ENCODE data around the gene TAF4B.
"Not testable (repeated sequence)": the region's sequence is repeated elsewhere in the genome, so short reads cannot be mapped to it uniquely, and the experiment has no call there.

Gene TAF4B

DNA sequence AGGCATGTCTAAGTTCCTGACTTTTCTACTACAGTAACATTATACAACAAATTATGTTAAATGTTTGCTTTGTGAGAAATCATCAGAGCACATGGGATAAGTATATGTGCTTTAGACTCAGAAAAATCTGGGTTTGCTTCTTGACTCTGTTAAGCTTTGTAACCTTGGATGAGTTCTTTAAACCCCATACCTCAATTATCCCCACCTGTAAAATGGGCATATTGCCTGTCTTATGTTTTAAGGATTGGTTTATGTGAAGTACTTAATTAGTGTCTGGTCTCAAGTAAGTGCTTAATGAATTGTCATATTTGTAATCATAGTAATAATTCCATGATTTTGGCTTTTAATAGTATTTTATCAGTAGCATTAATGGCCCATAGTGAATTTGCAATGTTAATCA is 135.8 kb downstream of the TAF4B start:
- no peak for DNase-seq (ENCODE audit: insufficient read length, low spot score)
- no peak for FAIRE-seq

DNA sequence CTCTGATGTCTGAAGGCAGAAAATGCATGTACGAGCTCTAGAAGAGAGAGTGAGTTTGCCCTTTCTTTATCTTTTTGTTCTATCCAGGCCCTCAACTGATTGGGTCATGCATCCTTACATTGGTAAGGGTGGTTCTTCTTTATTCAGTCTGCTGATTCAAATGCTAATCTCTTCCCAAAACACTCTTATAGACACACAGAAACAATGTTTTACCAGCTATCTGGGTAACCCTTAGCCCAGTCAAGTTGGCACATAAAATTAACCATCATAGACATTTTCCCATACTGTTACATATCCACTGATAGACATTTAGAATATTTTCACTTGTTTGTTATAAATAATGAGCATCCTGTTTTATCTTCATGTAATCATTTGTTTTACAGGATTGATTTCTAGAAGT is 141.2 kb downstream of the TAF4B start:
- no peak for DNase-seq (ENCODE audit: insufficient read length, low spot score)
- TF ChIP-seq, protein P1, sequence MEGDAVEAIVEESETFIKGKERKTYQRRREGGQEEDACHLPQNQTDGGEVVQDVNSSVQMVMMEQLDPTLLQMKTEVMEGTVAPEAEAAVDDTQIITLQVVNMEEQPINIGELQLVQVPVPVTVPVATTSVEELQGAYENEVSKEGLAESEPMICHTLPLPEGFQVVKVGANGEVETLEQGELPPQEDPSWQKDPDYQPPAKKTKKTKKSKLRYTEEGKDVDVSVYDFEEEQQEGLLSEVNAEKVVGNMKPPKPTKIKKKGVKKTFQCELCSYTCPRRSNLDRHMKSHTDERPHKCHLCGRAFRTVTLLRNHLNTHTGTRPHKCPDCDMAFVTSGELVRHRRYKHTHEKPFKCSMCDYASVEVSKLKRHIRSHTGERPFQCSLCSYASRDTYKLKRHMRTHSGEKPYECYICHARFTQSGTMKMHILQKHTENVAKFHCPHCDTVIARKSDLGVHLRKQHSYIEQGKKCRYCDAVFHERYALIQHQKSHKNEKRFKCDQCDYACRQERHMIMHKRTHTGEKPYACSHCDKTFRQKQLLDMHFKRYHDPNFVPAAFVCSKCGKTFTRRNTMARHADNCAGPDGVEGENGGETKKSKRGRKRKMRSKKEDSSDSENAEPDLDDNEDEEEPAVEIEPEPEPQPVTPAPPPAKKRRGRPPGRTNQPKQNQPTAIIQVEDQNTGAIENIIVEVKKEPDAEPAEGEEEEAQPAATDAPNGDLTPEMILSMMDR (IDR thresholded peaks at IDR 0.05; ENCODE audit: insufficient read depth, missing control alignments): no peak
- FAIRE-seq: no peak

More for the DNA sequence above, 135.8 kb downstream of the TAF4B start:
- TF ChIP-seq, protein P1 (IDR thresholded peaks at IDR 0.05; ENCODE audit: insufficient read depth, missing control alignments): no peak

DNA sequence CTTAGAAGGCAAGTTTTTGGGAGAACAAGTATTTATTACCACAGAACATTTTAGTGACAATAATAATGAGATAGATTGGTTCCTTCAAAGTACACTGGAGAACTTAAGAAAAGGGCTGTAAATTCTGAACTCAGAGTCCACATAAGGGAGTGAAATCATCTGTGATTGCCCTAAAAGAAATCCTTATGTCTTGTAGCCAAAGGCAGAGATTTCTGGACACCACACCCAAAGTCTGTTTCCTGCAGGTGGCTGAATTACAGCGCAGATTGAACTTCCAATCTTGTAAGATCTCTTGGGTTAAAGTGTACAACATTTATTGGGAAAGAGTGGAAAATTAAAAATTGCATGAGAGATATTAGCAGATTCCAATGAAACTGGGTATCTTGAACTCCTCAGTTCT is 143.8 kb downstream of the TAF4B start:
- TF ChIP-seq, protein P1 (IDR thresholded peaks at IDR 0.05; ENCODE audit: insufficient read depth, missing control alignments): no peak
- DNase-seq (ENCODE audit: insufficient read length, low spot score) (no peak), FAIRE-seq (no peak)

DNA sequence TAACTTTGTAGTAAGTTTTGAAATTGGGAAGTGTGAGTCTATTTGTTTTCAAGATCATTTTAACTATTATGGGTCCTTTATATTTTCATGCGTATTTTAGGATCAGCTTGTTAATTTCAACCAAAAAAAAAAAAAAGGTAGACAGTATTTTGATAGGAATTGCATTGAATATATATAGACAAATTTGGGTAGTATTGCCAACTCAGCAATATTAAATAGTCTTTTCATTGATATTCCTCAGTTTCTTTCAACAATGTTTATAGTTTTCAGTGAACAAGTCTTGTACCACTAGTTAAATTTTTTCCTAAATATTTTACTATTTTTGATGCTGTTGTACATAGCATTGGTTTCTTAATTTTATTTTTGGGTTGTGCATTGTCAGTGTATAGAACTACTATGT is 149.9 kb downstream of the TAF4B start:
- no peak for FAIRE-seq
- no peak for DNase-seq (ENCODE audit: insufficient read length, low spot score)
- TF ChIP-seq, protein P1 (IDR thresholded peaks at IDR 0.05; ENCODE audit: insufficient read depth, missing control alignments): no peak

DNA sequence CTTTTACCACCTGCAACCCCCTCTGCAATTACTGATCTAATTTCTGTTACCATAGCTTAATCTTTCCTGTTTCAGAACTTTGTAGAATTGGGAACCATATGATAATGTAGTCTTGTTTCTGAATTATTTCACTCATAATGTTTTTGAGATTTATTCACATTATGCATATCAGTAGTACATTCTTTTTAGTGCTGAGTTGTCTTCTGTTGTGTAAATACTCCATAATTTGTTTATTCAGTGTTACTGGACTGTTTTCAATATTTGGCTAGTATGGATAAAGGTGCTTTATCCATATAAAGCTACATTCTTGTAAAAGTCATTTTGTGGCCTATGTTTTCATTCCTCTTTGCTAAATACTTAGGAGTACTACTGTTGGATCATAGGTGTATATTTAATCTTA is 152.5 kb downstream of the TAF4B start:
- FAIRE-seq: peak; percentile 55
- TF ChIP-seq, protein P1 (IDR thresholded peaks at IDR 0.05; ENCODE audit: insufficient read depth, missing control alignments): no peak
- no peak for DNase-seq (ENCODE audit: insufficient read length, low spot score)

DNA sequence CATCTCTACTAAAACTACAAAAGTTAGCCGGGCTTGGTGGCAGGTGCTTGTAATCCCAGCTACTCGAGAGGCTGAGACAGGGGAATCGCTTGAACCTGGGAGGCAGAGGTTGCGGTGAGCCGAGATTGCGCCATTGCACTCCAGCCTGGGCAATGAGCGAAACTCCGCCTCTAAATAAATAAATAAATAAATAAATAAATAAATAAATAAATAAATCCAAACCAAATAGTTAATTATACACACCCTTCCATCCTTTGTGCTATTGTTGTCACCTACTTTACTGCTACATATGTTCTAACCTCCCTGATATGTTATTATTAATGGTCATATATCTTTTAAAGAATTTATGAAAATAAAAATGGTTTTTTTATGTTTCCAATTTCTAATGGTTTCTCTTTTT is 155.3 kb downstream of the TAF4B start:
- not testable (repeated sequence) for DNase-seq (ENCODE audit: insufficient read length, low spot score); FAIRE-seq

DNA sequence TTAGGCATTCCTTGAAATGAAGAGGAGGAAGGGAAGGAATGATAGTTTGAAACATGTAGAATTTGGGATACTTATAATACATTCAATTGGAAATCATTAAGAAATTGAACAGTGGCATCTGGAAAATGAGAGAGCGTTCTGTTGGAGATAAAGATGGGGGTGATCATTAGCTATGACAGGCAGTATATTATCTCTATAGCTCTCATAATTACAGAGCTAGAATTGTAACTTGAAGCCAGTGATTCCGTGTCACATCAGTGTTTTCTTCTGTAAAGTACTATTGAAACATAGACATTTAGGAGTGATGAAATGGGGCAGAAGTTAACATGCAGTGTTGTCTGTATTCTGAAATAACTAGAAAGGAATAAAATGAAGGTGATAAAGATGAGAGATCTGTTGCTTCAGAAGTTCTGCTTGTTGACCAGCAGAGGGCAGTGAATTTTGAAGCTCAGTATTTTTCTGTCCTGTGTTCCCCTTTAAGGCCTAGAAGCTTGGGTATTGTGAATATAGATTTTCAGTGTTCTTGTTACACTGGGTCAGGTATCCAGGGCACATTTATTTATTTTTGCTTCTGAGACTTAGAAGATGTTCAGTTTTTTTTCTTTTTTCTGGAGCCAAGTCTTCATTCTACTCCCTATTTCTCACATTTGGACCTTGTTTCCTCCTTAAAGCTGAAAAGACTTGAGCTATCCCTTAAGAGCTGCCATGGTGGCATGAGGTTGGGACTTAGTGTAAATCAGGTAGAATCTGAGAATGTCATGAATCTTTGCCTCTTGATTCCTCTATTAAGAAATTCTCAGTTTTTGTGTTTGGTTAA is 157.4 kb downstream of the TAF4B start:
- FAIRE-seq: peak; percentile 78
- no peak for DNase-seq (ENCODE audit: insufficient read length, low spot score)
- TF ChIP-seq, protein P1 (IDR thresholded peaks at IDR 0.05; ENCODE audit: insufficient read depth, missing control alignments): peak; percentile 65

All from D721Med (cell line).